ENCODE results near the gene CDCA3.

Gene CDCA3

GRCh38 chr12:6852651-6853354 lies 1.7 kb upstream of the CDCA3 start:
- DNase-seq, result no peak

GRCh38 chr12:6851921-6852650 lies 1.0 kb upstream of the CDCA3 start, which contains the start of gene USP5:
USP5 (plus strand) TSS chr12:6852150; CDS start chr12:6852180, 30 bp downstream.
- DNase-seq, result peak; percentile 100

GRCh38 chr12:6850796-6851152 lies 312 bp downstream of the CDCA3 start:
- DNase-seq, result no peak

- no peak for DNase-seq
Measured at GRCh38 chr12:6849976-6850560, 1.0 kb downstream of the CDCA3 start.

GRCh38 chr12:6849427-6849826 lies 1.7 kb downstream of the CDCA3 start:
- DNase-seq, result no peak

GRCh38 chr12:6847676-6848075 lies 3.4 kb downstream of the CDCA3 start:
- DNase-seq, result peak; percentile 9

- DNase-seq, result no peak
Measured at GRCh38 chr12:6846316-6846869, 4.7 kb downstream of the CDCA3 start.

- no peak for DNase-seq
Measured at GRCh38 chr12:6845395-6845794, 5.7 kb downstream of the CDCA3 start.

- peak; percentile 29 for DNase-seq
Measured at GRCh38 chr12:6843118-6843902, 7.8 kb downstream of the CDCA3 start.

- no peak for DNase-seq
Measured at GRCh38 chr12:6842075-6842474, 9.0 kb downstream of the CDCA3 start.

GRCh38 chr12:6840761-6841515 lies 10.1 kb downstream of the CDCA3 start, which contains the start of gene GNB3:
GNB3 (plus strand) TSS chr12:6840925; CDS start chr12:6841288, 363 bp downstream.
- peak; percentile 57 for DNase-seq

GRCh38 chr12:6840330-6840729 lies 10.8 kb downstream of the CDCA3 start:
- DNase-seq, result peak; percentile 67

- peak; percentile 82 for DNase-seq
Measured at GRCh38 chr12:6839482-6840201, 11.4 kb downstream of the CDCA3 start.

GRCh38 chr12:6838854-6839253 lies 12.2 kb downstream of the CDCA3 start:
- DNase-seq, result no peak

GRCh38 chr12:6837370-6838060 lies 13.6 kb downstream of the CDCA3 start:
- DNase-seq, result no peak

GRCh38 chr12:6836851-6837250 lies 14.2 kb downstream of the CDCA3 start:
- no peak for DNase-seq

- no peak for DNase-seq
Measured at GRCh38 chr12:6834873-6835272, 16.2 kb downstream of the CDCA3 start.

GRCh38 chr12:6834254-6834653 lies 16.8 kb downstream of the CDCA3 start:
- no peak for DNase-seq

- DNase-seq, result no peak
Measured at GRCh38 chr12:6833189-6833890, 17.7 kb downstream of the CDCA3 start.

- DNase-seq, result no peak
Measured at GRCh38 chr12:6832125-6832524, 19.0 kb downstream of the CDCA3 start.

All from eye (tissue), 1 donor.